HEK293T (cell line): Measurements from ENCODE around the gene ZMIZ1.

Source experiments
- FOXK2 ChIP-seq: fragments of 450-650 bp; IDR thresholded peaks from 2 replicates; pipeline ENCODE4 v1.6.1; 2016; ENCODE audit warnings: mild to moderate bottlenecking
- FOXM1 ChIP-seq: fragments of 450-650 bp; IDR thresholded peaks from 2 replicates; pipeline ENCODE4 v1.6.1; 2017; ENCODE audit warnings: mild to moderate bottlenecking, borderline replicate concordance

- TF ChIP-seq FOXM1 (no peak), FOXK2 (no peak)
These were observed 230.9 kb downstream of the ZMIZ1 start for GRCh38 chr10:79299397-79300241.
